ENCODE measurements around the gene DCAF17.

- TF ChIP-seq EP300 (IDR thresholded peaks at IDR 0.05) (no peak), CTCF (IDR thresholded peaks at IDR 0.05) (no peak), BHLHE40 (IDR thresholded peaks at IDR 0.05; ENCODE audit: low read depth, low read length) (no peak), PHF8 (IDR thresholded peaks at IDR 0.05; ENCODE audit: borderline replicate concordance, low read depth) (no peak), KDM1A (IDR thresholded peaks at IDR 0.05; ENCODE audit: low read depth) (no peak), NR3C1 (IDR thresholded peaks at IDR 0.05) (no peak), HOXA7 (CRISPR knock-in tag; IDR thresholded peaks at IDR 0.05) (no peak), POLR2A (IDR thresholded peaks at IDR 0.05; ENCODE audit: low read length) (no peak), RAD21 (conservative IDR thresholded peaks at IDR 0.05 in 1 of 2, IDR thresholded peaks at IDR 0.05 in 1 of 2) (no peak), REST (IDR thresholded peaks at IDR 0.05) (no peak), ZNF302 (CRISPR knock-in tag; IDR thresholded peaks at IDR 0.05) (no peak), CEBPB (IDR thresholded peaks at IDR 0.05) (no peak), MYC (IDR thresholded peaks at IDR 0.05; ENCODE audit: borderline replicate concordance, low read length) (no peak), SMC3 (IDR thresholded peaks at IDR 0.05) (no peak)
Observed at GRCh38 chr2:171399292-171399691, 34.7 kb upstream of the DCAF17 start.

Data from A549 (cell line).